ENCODE measurements around the gene TXNDC11. TPM values are rescaled to one million over a fixed set of nuclear protein-coding genes. Genes with fewer than 3 reads are reported as not detected.
A peak's percentile ranks its signal among the peaks of the same experiment; 100 is the strongest.

TXNDC11 gene
- total RNA-seq, 1 donor from 2014 or later, result 36.1 TPM

DNA sequence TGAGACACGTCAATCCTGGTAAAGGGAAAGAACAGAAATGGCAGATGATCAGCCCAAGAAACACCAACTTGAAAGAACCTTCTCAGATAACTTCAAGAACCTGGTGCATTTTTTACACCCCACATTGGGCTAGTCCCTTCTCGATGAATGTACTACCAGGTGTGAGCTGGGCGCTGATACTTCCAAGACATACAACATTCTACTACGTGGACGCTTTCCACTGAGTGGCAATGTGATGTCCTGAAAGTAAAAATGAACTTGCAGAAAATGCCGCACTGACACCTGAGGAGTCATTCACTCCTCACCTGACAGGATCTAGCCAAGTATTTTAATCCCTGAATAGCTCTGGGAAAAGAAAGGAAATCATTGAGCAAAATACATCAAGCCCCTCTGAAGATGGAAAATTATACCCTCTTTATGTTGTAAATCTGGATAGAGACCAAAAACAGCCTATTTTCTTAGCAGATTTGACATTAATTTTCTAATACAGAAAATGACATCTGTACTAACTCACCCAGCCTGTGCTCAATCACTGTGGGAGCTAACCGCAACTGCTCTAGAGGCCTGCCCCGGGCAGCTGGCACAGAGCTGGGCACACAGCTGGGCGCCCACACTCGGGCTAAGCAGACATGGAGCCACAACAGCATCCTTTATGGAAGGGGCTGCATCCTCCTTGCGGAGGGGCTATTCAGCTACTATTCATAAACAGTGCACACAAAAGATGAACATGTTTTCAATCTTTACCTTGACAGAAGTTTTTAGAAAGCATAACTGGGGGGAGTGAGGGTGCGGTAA lies 58.2 kb downstream of the TXNDC11 start:
- Histone ChIP-seq H3K27me3 (ENCODE audit: control insufficient read depth, insufficient read depth, low read length) (no peaks in the 10 kb centered on the region), H3K36me3 (ENCODE audit: control insufficient read depth, insufficient read depth, low read length) (no peaks in the 10 kb centered on the region), H3K4me3 (ENCODE audit: low read depth, low read length) (no peak overlapping the region)
- no peak for DNase-seq (ENCODE audit: low read depth)
- no peak for TF ChIP-seq CTCF (IDR thresholded peaks at IDR 0.05; ENCODE audit: insufficient read depth, low read length, poor library complexity, severe bottlenecking)

DNA sequence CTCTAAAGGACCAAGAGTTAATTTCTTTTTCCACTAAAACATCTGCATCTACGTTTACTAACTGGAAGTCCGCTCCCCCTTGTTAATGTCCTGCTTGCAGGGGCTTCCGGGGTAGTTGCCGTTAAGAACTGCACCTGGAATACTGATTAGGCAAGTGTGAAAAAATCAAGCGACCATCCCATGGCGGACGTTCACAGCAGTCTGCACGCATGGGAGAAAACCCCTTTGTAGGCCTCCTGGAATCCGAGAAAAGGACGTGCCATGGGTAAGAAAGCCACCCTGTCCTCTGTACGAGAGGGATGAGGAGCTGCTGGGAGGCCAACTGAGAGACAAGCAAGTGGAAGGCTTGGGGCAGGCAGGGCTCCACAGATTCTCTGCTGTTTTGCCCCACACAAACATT lies 59.5 kb downstream of the TXNDC11 start:
- H3K27me3 ChIP-seq (ENCODE audit: control insufficient read depth, insufficient read depth, low read length), result no peaks in the 10 kb centered on the region
- DNase-seq (ENCODE audit: low read depth), result no peak
- no peak for TF ChIP-seq CTCF (IDR thresholded peaks at IDR 0.05; ENCODE audit: insufficient read depth, low read length, poor library complexity, severe bottlenecking)
- H3K4me3 ChIP-seq (ENCODE audit: low read depth, low read length), result no peak overlapping the region
- H3K36me3 ChIP-seq (ENCODE audit: control insufficient read depth, insufficient read depth, low read length), result peaks cover under 1% of the 10 kb centered on the region

GRCh38 chr16:11682655-11683096 lies 60.0 kb downstream of the TXNDC11 start:
- peaks cover 2% of the 10 kb centered on the region for H3K36me3 ChIP-seq (ENCODE audit: control insufficient read depth, insufficient read depth, low read length)
- no peaks in the 10 kb centered on the region for H3K27me3 ChIP-seq (ENCODE audit: control insufficient read depth, insufficient read depth, low read length)
- no peak for TF ChIP-seq CTCF (IDR thresholded peaks at IDR 0.05; ENCODE audit: insufficient read depth, low read length, poor library complexity, severe bottlenecking)
- no peak overlapping the region for H3K4me3 ChIP-seq (ENCODE audit: low read depth, low read length)
- peak; percentile 86 for DNase-seq (ENCODE audit: low read depth)

DNA sequence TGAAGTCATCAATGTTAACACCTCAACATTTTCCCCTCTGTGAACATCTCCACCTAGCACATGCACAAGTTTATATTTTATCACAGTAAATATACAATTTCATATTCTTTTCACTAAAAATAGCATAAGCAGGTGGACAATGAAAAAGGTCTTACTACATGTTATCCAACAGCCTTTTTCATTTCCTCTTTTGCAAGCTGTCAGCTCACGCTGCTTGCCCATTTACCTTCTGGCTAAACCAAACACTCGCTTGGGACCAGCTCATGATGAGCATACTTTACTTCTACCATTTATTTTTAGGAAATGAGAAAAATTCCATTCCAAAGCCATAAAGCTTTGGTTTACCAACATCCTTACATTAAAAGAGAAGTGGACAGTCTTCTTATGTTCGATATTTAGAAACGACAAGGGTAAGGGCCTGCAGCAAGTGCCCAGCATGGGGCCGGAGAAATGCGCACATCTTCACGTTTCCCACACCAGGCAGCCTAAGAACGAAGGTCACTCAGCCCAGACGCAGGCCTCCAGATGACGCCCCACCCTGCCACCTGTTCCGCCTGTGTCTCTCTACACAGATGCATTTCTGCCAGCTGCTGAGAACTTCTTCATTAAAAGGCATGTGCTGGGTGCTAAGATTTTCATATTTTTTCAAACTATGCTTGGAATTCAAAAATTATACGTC lies 60.5 kb downstream of the TXNDC11 start:
- Histone ChIP-seq H3K4me3 (ENCODE audit: low read depth, low read length) (no peak overlapping the region), H3K27me3 (ENCODE audit: control insufficient read depth, insufficient read depth, low read length) (no peaks in the 10 kb centered on the region), H3K36me3 (ENCODE audit: control insufficient read depth, insufficient read depth, low read length) (peaks cover 2% of the 10 kb centered on the region)
- no peak for TF ChIP-seq CTCF (IDR thresholded peaks at IDR 0.05; ENCODE audit: insufficient read depth, low read length, poor library complexity, severe bottlenecking)
- no peak for DNase-seq (ENCODE audit: low read depth)

GRCh38 chr16:11681556-11681955 lies 61.1 kb downstream of the TXNDC11 start:
- peaks cover 2% of the 10 kb centered on the region for H3K36me3 ChIP-seq (ENCODE audit: control insufficient read depth, insufficient read depth, low read length)
- TF ChIP-seq CTCF (IDR thresholded peaks at IDR 0.05; ENCODE audit: insufficient read depth, low read length, poor library complexity, severe bottlenecking), result no peak

More at GRCh38 chr16:11681556-11681955, 61.1 kb downstream of the TXNDC11 start:
- no peak for DNase-seq (ENCODE audit: low read depth)
- Histone ChIP-seq H3K4me3 (ENCODE audit: low read depth, low read length) (no peak overlapping the region), H3K27me3 (ENCODE audit: control insufficient read depth, insufficient read depth, low read length) (no peaks in the 10 kb centered on the region)
